HCT116 (cell line): ENCODE data around the gene TTC1. TPM values are rescaled to one million over a fixed set of nuclear protein-coding genes. Genes with fewer than 3 reads are reported as not detected.

Experiments
- ATAC-seq: fragments of 200-7000 bp; cut with Tn5 transposase; 2 replicates; pipeline ENCODE4 v1.9.1; 2020; ENCODE audit warnings: mild to moderate bottlenecking, moderate library complexity
- BruUV-seq: library from RNA; stranded (reverse); fragments of 400-500 nt; replicated peaks from 2 replicates; lab custom pipeline; 2021; lab: Mats Ljungman, UMichigan
- CTCF ChIA-PET: fragments of 300-600 bp; sonication (Branson Sonifier 250); formaldehyde crosslinking; loops from one replicate; lab custom pipeline; 2021; ENCODE audit warnings: antibody characterized with exemption; lab: Charles Lee
- POLR2A ChIA-PET: fragments of 300-600, 350-600 bp; sonication (Branson Sonifier 250); formaldehyde crosslinking; loops from one replicate; lab custom pipeline; 2021; ENCODE audit warnings: antibody characterized with exemption; lab: Charles Lee
- RAD21 ChIA-PET, 2 experiments: fragments of 300-600 bp; sonication (Branson Sonifier 250); formaldehyde crosslinking; loops; one replicate each; lab custom pipeline; 2023; ENCODE audit warnings: low total read pairs in 2 of 2; ENCODE audit not compliant: uncharacterized antibody in 2 of 2, unreplicated experiment in 2 of 2, low non-redundant PET in 1 of 2; lab: Charles Lee
- DNase-seq: peaks from one replicate; pipeline ENCODE4 v3.0.0-alpha.2; 2010; ENCODE audit warnings: low read depth, low spot score
- H2AFZ ChIP-seq: fragments of 200-600 bp; shearing (Covaris generic), sonication (generic); 2 replicates; pipeline ENCODE4 v1.6.1; 2017; ENCODE audit warnings: low read depth, mixed run types, mixed read lengths, antibody characterized with exemption, low read length; ENCODE audit not compliant: poor library complexity, severe bottlenecking
- H3K27ac ChIP-seq: 2 replicates; pipeline ENCODE4 v1.5.1; 2012; ENCODE audit warnings: low read depth, low read length
- H3K27me3 ChIP-seq: fragments of 200-600 bp; sonication (generic); 2 replicates; pipeline ENCODE4 v1.6.1; 2016; ENCODE audit warnings: mixed run types, low read length, mixed read lengths; ENCODE audit not compliant: insufficient read depth
- H3K36me3 ChIP-seq, 2 experiments: fragments of 200-500 bp in 1 of 2; fragments of 200-600 bp in 1 of 2; sonication (Bioruptor generic) in 1 of 2; sonication (generic) in 1 of 2; 2 replicates each; pipeline versions ENCODE4 v1.5.1 to v1.6.1; 2014 to 2016; ENCODE audit warnings: low read length in 2 of 2, inconsistent platforms in 1 of 2, mixed read lengths in 1 of 2, mixed run types in 1 of 2; ENCODE audit not compliant: insufficient read depth in 2 of 2, control insufficient read depth in 1 of 2
- H3K4me1 ChIP-seq, 2 experiments: fragments of 200-600 bp in 1 of 2; sonication (generic) in 1 of 2; 2 replicates each; pipeline versions ENCODE4 v1.5.1 to v1.6.1; 2012 to 2017; ENCODE audit warnings: low read length in 2 of 2, inconsistent platforms in 1 of 2, mild to moderate bottlenecking in 1 of 2, mixed read lengths in 1 of 2, mixed run types in 1 of 2, moderate library complexity in 1 of 2; ENCODE audit not compliant: insufficient read depth in 2 of 2, control insufficient read depth in 1 of 2
- H3K4me2 ChIP-seq: fragments of 200-600 bp; sonication (generic); 2 replicates; pipeline ENCODE4 v1.6.1; 2017; ENCODE audit warnings: mixed run types, low read length, mixed read lengths
- H3K4me3 ChIP-seq, 2 experiments: fragments of 200-600 bp in 1 of 2; sonication (generic) in 1 of 2; replicated peaks in 1 of 2; 2 replicates each; pipeline ENCODE4 v1.5.1; 2011 to 2016; ENCODE audit warnings: low read length in 2 of 2, control low read depth in 1 of 2, low read depth in 1 of 2, mild to moderate bottlenecking in 1 of 2, mixed read lengths in 1 of 2, mixed run types in 1 of 2
- H3K79me2 ChIP-seq: fragments of 200-600 bp; sonication (generic); 2 replicates; pipeline ENCODE4 v1.6.1; 2017; ENCODE audit warnings: mild to moderate bottlenecking, mixed run types, low read length, moderate library complexity, mixed read lengths; ENCODE audit not compliant: insufficient read depth
- H3K9ac ChIP-seq: fragments of 200-600 bp; sonication (generic); 2 replicates; pipeline ENCODE4 v1.6.1; 2016; ENCODE audit warnings: low read length, mixed read lengths
- H3K9me2 ChIP-seq: fragments of 200-600 bp; sonication (generic), shearing (Covaris generic); 2 replicates; pipeline ENCODE4 v1.6.1; 2017; ENCODE audit warnings: mixed run types, mild to moderate bottlenecking, moderate library complexity; ENCODE audit not compliant: insufficient read depth
- H3K9me3 ChIP-seq, 2 experiments: fragments of 200-500 bp in 1 of 2; fragments of 200-600 bp in 1 of 2; sonication (Bioruptor generic) in 1 of 2; sonication (generic) in 1 of 2; 2 replicates each; pipeline ENCODE4 v1.6.1; 2014 to 2017; ENCODE audit warnings: low read length in 2 of 2, mixed read lengths in 2 of 2, inconsistent platforms in 1 of 2, low read depth in 1 of 2, mild to moderate bottlenecking in 1 of 2, mixed run types in 1 of 2, moderate library complexity in 1 of 2; ENCODE audit not compliant: control insufficient read depth in 1 of 2, insufficient read depth in 1 of 2
- H4K20me1 ChIP-seq: fragments of 200-600 bp; sonication (generic), shearing (Covaris generic); 2 replicates; pipeline ENCODE4 v1.6.1; 2017; ENCODE audit warnings: mixed run types, mild to moderate bottlenecking, moderate library complexity; ENCODE audit not compliant: insufficient read depth
- CBX3 ChIP-seq: IDR thresholded peaks from 2 replicates; pipeline ENCODE4 v1.6.1; 2012; ENCODE audit warnings: low read depth
- FOSL1 ChIP-seq: IDR thresholded peaks from 2 replicates; pipeline ENCODE4 v1.6.1; 2012; ENCODE audit warnings: low read depth
- JUND ChIP-seq: IDR thresholded peaks from 2 replicates; pipeline ENCODE4 v1.6.1; 2012
- POLR2A ChIP-seq: IDR thresholded peaks from 2 replicates; pipeline ENCODE4 v1.7.0; 2011; ENCODE audit warnings: borderline replicate concordance; ENCODE audit not compliant: insufficient read depth, insufficient read length; ENCODE audit errors: extremely low read depth
- SP1 ChIP-seq: IDR thresholded peaks from 2 replicates; pipeline ENCODE4 v1.6.1; 2012; ENCODE audit warnings: low read depth
- SRF ChIP-seq: IDR thresholded peaks from 2 replicates; pipeline ENCODE4 v1.6.1; 2012; ENCODE audit warnings: low read depth
- YY1 ChIP-seq: IDR thresholded peaks from 2 replicates; pipeline ENCODE4 v1.6.1; 2011; ENCODE audit warnings: low read length, low read depth, moderate library complexity, mild to moderate bottlenecking; ENCODE audit not compliant: insufficient replicate concordance; ENCODE audit errors: extremely low read depth
- ZBTB33 ChIP-seq: IDR thresholded peaks from 2 replicates; pipeline ENCODE4 v1.6.1; 2011; ENCODE audit warnings: mild to moderate bottlenecking, low read length, moderate library complexity; ENCODE audit not compliant: insufficient replicate concordance; ENCODE audit errors: extremely low read depth
- intact Hi-C: fragments of 100-400 bp; cut with micrococcal nuclease; formaldehyde crosslinking; loops from 2 replicates; pipeline ENCODE4 v1.10.0; 2022
- total RNA-seq: library from RNA; stranded (reverse); gene quantifications from one replicate; pipeline ENCODE4 v1.2.1, GENCODE V29; 2021; ENCODE audit not compliant: unreplicated experiment
- TF ChIP-seq, protein P1 (sequence below): IDR thresholded peaks from 2 replicates; pipeline ENCODE4 v1.6.1; 2012
- TF ChIP-seq, protein P2 (sequence below), 3 experiments: fragments of 200-600 bp in 1 of 3; sonication (generic) in 1 of 3; IDR thresholded peaks in 2 of 3; conservative IDR thresholded peaks in 1 of 3; 2 replicates each; pipeline ENCODE4 v1.5.1; 2012 to 2017; ENCODE audit warnings: low read depth in 2 of 3, low read length in 2 of 3, antibody characterized with exemption in 1 of 3, borderline replicate concordance in 1 of 3, control low read depth in 1 of 3, mild to moderate bottlenecking in 1 of 3, mixed read lengths in 1 of 3, mixed run types in 1 of 3, moderate library complexity in 1 of 3; ENCODE audit not compliant: insufficient read depth in 1 of 3

The TTC1 gene
- total RNA-seq, 1 experiment from 2014 or later: 48.1 TPM

- no peaks in the 10 kb centered on the region for H3K9me2 ChIP-seq
- TF ChIP-seq FOSL1: no peak
- no peak for TF ChIP-seq SRF
- TF ChIP-seq, protein P1, sequence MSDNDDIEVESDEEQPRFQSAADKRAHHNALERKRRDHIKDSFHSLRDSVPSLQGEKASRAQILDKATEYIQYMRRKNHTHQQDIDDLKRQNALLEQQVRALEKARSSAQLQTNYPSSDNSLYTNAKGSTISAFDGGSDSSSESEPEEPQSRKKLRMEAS: no peak
- TF ChIP-seq JUND: no peak
- no peak for TF ChIP-seq ZBTB33
- TF ChIP-seq, protein P2, sequence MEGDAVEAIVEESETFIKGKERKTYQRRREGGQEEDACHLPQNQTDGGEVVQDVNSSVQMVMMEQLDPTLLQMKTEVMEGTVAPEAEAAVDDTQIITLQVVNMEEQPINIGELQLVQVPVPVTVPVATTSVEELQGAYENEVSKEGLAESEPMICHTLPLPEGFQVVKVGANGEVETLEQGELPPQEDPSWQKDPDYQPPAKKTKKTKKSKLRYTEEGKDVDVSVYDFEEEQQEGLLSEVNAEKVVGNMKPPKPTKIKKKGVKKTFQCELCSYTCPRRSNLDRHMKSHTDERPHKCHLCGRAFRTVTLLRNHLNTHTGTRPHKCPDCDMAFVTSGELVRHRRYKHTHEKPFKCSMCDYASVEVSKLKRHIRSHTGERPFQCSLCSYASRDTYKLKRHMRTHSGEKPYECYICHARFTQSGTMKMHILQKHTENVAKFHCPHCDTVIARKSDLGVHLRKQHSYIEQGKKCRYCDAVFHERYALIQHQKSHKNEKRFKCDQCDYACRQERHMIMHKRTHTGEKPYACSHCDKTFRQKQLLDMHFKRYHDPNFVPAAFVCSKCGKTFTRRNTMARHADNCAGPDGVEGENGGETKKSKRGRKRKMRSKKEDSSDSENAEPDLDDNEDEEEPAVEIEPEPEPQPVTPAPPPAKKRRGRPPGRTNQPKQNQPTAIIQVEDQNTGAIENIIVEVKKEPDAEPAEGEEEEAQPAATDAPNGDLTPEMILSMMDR (IDR thresholded peaks at IDR 0.05 in 2 of 3, conservative IDR thresholded peaks at IDR 0.05 in 1 of 3; ENCODE audit: borderline replicate concordance in 1 of 3, insufficient read depth in 1 of 3, low read depth in 2 of 3, low read length in 2 of 3): no peak
- TF ChIP-seq YY1: no peak
- TF ChIP-seq POLR2A: no peak
- TF ChIP-seq CBX3: no peak
- TF ChIP-seq SP1: no peak
- no peak overlapping the region for H3K27ac ChIP-seq
- DNase-seq (no peak), ATAC-seq (no peak)
- H3K4me2 ChIP-seq: no peak overlapping the region
- H3K27me3 ChIP-seq: no peaks in the 10 kb centered on the region
- H3K36me3 ChIP-seq: peaks cover 23 to 26% of the 10 kb centered on the region in 2 experiments; a peak in 2 of 4 replicates
- CTCF ChIA-PET: no interaction called here
- H3K4me1 ChIP-seq: no peaks in the 10 kb centered on the region
- no peak overlapping the region for H3K4me3 ChIP-seq
- BruUV-seq: no TSS peak
- H3K9ac ChIP-seq: no peak overlapping the region
- RAD21 ChIA-PET: no interaction called here
- H4K20me1 ChIP-seq: no peaks in the 10 kb centered on the region
- H2AFZ ChIP-seq: no peak overlapping the region
- H3K9me3 ChIP-seq: no peaks in the 10 kb centered on the region
- no peaks in the 10 kb centered on the region for H3K79me2 ChIP-seq
- intact Hi-C loops: no loop called here
- POLR2A ChIA-PET: no interaction called here
Measured at GRCh38 chr5:160047423-160047822, 38.5 kb downstream of the TTC1 start.
